ENCODE results near the gene MTNR1A.

The MTNR1A gene

GRCh38 chr4:186554914-186555827, at the start of gene MTNR1A:
Gene MTNR1A (minus strand): TSS chr4:186555567. CDS start chr4:186555365, 202 bp downstream.
- no peak for FAIRE-seq

DNA sequence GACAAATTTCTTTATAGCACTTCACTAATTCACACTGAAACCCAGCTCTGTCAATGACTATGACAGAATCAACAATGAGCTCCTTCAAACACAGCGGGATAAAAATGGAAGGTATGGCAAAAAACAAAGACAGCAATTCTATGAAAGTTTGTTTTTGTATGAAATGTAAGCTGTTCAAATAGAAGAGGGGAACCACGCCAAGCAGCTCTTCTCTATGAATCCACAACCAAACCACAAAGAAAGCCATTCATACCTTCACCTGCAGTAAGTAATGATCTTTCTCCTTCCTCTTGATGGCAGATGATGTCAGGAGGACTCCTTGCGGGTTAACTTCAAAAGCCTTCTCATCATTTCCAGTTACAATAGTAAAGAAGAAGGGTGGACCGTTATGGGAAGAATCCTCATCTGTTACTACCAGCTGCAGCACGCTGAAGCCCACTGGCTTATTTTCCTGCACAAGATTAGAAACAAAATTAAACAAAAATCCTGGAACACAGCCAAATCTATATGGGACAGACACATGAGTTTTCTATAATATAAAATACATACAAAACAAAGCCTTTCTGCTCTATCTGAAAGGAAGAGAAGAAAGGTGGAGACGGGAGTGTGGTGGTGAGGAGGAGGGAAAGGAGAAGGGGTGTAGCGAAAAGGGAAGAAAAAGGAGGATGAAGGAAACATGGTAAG, 48.9 kb upstream of the MTNR1A start:
- FAIRE-seq, result no peak

GRCh38 chr4:186602978-186603377, 47.6 kb upstream of the MTNR1A start:
- no peak for FAIRE-seq

DNA sequence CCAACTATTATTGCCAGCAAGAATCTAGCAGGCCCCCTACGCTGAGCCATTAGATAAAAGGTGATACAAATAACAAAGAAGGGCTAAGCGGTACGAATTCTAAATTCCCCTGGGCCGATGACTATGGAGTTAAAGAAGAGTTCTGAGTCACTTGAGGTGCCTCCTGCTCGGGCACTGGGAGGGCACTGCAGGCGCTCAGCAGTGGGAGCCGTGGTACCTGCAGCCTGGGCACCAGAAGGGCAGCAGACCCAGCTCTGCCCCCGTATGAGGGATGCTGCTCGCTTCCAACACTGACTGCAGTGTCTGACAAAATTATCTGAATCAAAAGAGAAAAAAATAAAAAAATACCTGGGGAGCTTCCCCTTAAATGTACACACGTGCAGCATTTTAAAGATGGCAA, 44.1 kb upstream of the MTNR1A start:
- no peak for FAIRE-seq

GRCh38 chr4:186598686-186599085, 43.3 kb upstream of the MTNR1A start:
- no peak for FAIRE-seq

DNA sequence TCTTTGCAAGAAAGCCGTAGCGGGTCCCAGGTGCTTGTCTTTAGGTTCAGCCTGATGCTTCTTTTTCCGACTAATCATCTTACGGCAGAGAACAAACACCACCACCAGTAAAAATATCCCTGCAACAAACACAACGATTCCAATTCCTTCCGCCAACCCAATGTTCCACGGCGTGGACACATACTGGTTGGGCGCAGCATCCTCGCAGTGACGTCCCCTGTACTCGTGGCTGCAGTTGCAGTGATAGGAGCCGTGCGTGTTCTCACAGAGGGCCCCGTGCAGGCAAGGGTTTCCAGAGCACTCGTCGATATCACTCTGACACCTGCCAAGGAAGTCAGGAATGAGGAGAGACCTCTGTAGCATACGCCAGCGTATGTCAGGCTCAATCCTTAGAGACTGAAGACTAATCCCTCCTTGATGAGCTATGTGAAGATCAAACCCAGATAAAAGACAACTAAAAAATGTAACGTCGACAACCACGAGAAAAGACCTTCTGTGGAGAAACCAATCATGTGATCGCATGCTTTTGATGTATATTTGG, 41.6 kb upstream of the MTNR1A start:
- FAIRE-seq, result no peak

DNA sequence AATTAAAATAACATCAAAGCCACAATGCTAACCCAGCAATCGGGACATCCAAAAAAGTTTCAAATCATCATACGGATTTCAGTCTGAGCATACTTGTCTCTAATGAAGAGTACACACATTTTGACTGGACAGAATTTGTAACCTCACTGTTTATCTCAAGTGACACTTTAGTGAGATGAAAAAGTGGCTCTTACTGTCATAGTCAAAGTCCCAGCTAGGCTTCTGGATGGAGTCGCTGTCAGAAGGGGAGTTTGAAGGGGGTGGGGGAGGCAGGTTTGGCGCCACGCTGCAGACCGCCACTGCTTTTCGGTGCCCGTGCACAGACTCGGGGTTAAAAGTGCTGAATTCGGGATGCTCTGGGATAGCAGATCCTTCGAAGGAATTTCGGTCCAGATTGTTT, 41.0 kb upstream of the MTNR1A start:
- FAIRE-seq, result no peak

DNA sequence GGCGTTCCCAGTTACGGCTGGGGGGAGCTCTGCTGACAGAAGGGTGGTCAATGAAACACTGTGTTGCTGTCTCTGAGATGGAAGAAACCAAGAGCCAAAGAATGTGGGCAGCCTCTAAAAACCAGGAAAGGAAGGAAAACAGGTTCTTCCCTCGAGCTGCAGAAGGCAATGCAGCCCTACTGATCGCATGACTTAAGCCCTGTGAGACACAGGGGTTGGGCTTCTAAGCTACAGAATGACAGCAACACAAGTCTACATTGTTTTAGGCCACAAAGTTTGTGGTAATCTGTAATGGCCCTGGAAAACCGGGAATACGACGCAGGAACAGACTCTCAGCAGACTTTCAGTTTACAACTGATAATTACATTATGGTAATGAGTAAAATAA, 38.2 kb upstream of the MTNR1A start:
- FAIRE-seq, result no peak

DNA sequence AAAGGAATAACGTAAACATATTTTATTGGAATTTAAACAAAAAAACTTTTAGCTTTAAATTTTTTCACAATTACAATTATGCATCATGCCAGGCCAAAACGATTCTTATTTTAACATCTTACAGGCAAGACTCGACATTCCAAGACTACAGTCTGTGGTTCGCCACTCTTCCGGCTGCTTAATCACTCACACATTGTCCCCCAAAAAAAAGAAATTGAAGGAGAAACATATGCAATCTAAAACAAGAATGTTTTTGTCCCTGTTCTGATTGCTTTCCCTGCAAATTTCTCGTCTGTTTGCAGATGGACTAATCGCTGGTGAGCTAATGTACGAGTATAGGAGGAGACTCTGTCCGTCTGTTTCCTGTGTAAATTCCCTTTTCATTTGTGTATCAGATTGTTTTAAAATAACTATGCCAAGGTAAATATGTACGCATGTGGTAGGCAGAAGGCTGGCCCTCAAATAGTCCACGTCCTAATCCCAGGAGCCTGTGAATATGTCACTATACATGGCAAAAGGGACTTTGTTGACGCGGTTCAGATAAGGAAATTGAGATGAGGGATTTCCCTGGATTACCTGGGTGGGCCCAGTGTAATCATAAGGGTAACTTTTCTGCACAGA, 37.7 kb upstream of the MTNR1A start:
- no peak for FAIRE-seq

- FAIRE-seq, result no peak
Observed at GRCh38 chr4:186592445-186592844, 37.1 kb upstream of the MTNR1A start.

DNA sequence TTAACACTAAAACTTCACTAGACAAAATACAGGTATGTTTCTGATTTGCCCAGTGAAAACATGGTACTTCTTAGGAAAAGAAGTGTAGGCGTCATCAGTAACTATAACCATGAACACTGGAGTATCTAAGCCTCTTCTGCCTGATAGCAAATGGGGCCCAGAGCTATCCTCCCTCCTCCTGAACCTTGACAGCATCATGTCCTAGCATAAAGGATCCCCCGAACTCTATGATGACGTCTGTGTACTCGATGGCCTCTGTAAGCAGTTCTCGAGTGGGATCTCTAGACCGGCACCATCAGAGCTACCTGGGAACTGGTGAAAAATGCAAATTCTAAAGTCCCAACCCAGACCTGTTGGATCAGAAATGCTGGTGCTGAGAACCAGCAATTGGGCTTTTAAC, 36.3 kb upstream of the MTNR1A start:
- FAIRE-seq, result no peak

- no peak for FAIRE-seq
Observed at GRCh38 chr4:186588503-186588902, 33.1 kb upstream of the MTNR1A start.

GRCh38 chr4:186587416-186588018, 32.1 kb upstream of the MTNR1A start:
- peak; percentile 88 for FAIRE-seq

- FAIRE-seq, result no peak
Observed at GRCh38 chr4:186586205-186586604, 30.8 kb upstream of the MTNR1A start.

- FAIRE-seq, result no peak
Observed at GRCh38 chr4:186584912-186585311, 29.5 kb upstream of the MTNR1A start.

DNA sequence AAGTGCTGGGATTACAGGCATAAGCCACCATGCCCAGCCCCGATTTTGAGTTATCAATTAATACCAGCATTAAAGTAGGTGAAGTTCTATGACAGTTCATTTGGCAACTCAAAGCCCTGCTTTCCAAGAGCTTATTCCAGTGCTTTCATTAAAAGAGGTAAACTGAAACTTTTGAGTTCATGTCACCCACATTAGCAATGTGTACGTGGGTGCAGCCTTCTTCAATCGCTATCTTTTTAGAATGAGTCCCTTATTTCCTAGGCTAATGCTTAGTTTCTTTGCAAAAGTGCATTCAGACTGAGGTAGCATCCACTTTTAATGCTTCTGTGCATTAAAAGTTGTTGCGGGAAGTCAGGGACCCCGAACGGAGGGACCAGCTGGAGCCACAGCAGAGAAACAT, 26.1 kb upstream of the MTNR1A start:
- FAIRE-seq, result no peak

- no peak for FAIRE-seq
Observed at GRCh38 chr4:186580669-186581068, 25.3 kb upstream of the MTNR1A start.

- FAIRE-seq, result no peak
Observed at GRCh38 chr4:186570193-186570996, 15.0 kb upstream of the MTNR1A start.

DNA sequence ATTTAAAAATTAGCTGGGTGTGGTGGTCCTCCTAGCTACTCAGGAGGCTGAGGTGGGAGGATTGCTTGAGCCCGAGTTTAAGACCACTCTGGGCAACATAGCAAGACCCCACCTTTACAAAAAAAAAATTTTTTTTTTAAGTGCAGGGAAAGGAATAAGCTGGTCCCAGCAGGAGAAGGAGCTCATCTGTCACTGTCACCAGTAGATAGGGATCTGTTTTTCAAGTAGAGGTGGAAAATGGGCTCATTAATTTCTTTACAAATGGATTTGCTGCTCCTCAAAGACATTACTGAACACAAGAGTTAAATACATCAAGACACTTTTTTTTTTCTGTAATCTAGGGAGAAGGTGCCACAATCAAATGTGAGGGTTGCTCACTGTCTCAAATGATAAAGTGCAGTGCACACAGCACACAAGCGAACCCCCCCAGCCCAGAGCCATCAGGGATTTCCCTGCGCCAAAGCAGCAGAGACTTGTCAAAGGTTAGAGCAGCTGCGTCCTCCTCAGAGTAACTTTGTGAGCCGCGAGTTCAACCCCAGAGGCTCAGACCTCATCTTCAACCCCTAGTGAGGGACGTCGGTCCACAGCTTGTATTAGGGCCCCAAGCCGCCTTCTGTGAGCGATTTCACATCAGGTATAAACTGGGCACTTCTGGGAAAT, 14.3 kb upstream of the MTNR1A start:
- no peak for FAIRE-seq

DNA sequence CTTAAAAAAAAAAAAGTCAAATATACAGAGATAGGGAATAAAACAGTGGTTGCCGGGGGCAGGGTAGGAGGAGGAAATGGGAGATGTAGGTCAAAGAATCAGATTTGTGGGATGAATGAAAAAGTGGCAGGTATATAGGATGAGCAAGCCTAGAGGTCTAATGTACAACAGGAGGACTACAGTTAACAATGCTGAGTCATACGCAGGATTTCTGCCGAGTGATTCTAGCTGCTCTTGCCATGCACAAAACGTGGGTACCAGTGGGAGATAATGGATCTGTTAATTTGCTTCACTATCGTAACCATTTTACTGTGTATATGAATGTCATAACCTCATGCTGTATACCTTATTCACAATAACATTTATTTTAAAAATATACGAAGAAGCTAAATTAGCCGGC, 10.7 kb upstream of the MTNR1A start:
- FAIRE-seq, result no peak

- FAIRE-seq, result no peak
Observed at GRCh38 chr4:186563761-186564160, 8.4 kb upstream of the MTNR1A start.

- FAIRE-seq, result no peak
Observed at GRCh38 chr4:186561748-186562147, 6.4 kb upstream of the MTNR1A start.

All from G401.6 (cell line).